ENCODE data around the gene HSPG2. TPM values are rescaled to one million over a fixed set of nuclear protein-coding genes. Genes with fewer than 3 reads are reported as not detected.

The HSPG2 gene
- total and polyA plus RNA-seq, 9 of the 15 experiments (the other 6 are each of a cell fraction or from before 2014, with no cell fraction given), result 0.14 to 160 (median 15.7) TPM

DNA sequence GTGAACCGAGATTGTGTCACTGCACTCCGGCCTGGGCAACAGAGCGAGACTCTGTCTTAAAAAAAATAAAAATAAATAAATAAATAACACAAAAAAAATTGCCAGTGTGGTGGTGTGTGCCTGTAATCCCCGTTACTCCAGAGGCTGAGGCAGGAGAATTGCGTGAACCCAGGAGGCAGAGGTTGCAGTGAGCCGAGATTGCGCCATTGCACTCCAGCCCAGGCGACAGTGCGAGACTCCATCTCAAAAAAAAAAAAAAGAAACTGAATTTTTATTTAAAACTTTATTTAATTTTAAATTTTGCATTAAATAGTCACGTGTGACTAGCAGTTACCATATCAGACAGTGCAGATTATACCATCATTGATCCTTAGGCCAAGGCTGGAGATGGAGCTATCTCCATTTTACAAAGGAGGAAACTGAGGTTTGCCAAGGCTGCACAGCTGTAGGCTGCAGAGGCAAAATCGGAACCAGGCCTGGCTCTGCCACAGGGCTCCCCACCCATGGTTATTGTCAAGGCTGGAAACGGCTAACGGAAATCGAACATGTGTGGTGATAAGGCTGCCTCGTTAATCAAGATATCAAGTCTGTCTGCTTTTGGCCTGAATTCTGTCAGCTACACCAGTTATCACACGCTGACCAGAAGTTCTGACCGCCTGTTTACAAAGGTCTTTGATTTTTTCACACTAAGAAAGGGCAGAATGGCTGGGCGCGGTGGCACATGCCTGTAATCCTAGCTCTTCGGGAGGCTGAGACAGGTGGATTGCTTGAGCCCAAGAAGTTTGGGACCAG is 20.5 kb downstream of the HSPG2 start (continued):
- TF ChIP-seq E2F6 (IDR thresholded peaks at IDR 0.05; ENCODE audit: borderline replicate concordance in 1 of 2, extremely low read depth in 1 of 2, insufficient read depth in 1 of 2, insufficient read length in 1 of 2, low read depth in 1 of 2, low read length in 1 of 2, poor library complexity in 1 of 2, severe bottlenecking in 1 of 2), result peak in 1 of 2 experiments; percentile 60
- no peak for TF ChIP-seq ZNF436 (CRISPR knock-in tag; IDR thresholded peaks at IDR 0.05)
- TF ChIP-seq, protein P1, sequence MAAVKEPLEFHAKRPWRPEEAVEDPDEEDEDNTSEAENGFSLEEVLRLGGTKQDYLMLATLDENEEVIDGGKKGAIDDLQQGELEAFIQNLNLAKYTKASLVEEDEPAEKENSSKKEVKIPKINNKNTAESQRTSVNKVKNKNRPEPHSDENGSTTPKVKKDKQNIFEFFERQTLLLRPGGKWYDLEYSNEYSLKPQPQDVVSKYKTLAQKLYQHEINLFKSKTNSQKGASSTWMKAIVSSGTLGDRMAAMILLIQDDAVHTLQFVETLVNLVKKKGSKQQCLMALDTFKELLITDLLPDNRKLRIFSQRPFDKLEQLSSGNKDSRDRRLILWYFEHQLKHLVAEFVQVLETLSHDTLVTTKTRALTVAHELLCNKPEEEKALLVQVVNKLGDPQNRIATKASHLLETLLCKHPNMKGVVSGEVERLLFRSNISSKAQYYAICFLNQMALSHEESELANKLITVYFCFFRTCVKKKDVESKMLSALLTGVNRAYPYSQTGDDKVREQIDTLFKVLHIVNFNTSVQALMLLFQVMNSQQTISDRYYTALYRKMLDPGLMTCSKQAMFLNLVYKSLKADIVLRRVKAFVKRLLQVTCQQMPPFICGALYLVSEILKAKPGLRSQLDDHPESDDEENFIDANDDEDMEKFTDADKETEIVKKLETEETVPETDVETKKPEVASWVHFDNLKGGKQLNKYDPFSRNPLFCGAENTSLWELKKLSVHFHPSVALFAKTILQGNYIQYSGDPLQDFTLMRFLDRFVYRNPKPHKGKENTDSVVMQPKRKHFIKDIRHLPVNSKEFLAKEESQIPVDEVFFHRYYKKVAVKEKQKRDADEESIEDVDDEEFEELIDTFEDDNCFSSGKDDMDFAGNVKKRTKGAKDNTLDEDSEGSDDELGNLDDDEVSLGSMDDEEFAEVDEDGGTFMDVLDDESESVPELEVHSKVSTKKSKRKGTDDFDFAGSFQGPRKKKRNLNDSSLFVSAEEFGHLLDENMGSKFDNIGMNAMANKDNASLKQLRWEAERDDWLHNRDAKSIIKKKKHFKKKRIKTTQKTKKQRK (IDR thresholded peaks at IDR 0.05; ENCODE audit: borderline replicate concordance, low read depth, low read length), result no peak
- no peak for TF ChIP-seq ZNF324 (CRISPR knock-in tag; IDR thresholded peaks at IDR 0.05)
- no peak for TF ChIP-seq ETV1 (tag; conservative IDR thresholded peaks at IDR 0.05; ENCODE audit: low read depth)
- TF ChIP-seq ZNF197 (CRISPR knock-in tag; IDR thresholded peaks at IDR 0.05; ENCODE audit: low read depth), result no peak
- TF ChIP-seq CREM (IDR thresholded peaks at IDR 0.05; ENCODE audit: low read depth), result peak; percentile 79
- no peak for TF ChIP-seq HDAC8 (tag; IDR thresholded peaks at IDR 0.05)
- TF ChIP-seq IRF2 (CRISPR knock-in tag; IDR thresholded peaks at IDR 0.05), result no peak
- peak; percentile 68; the same call in 1 of the 2 replicates for TF ChIP-seq STAT5A (IDR thresholded peaks at IDR 0.05; ENCODE audit: borderline replicate concordance, low read length)
- no peak for TF ChIP-seq ELK1 (CRISPR knock-in tag; IDR thresholded peaks at IDR 0.05)
- no peak for TF ChIP-seq STAT5B (CRISPR knock-in tag; IDR thresholded peaks at IDR 0.05)
- no peak for TF ChIP-seq ZEB2 (IDR thresholded peaks at IDR 0.05)
- TF ChIP-seq RAD21 (CRISPR knock-in tag; conservative IDR thresholded peaks at IDR 0.05 in 1 of 2, IDR thresholded peaks at IDR 0.05 in 1 of 2), result peak in 1 of 2 experiments; percentile 9; a peak in 1 of 4 replicates
- no peak for TF ChIP-seq ZNF274 (IDR thresholded peaks at IDR 0.05; ENCODE audit: borderline replicate concordance, low read depth, low read length)
- TF ChIP-seq, protein P2, sequence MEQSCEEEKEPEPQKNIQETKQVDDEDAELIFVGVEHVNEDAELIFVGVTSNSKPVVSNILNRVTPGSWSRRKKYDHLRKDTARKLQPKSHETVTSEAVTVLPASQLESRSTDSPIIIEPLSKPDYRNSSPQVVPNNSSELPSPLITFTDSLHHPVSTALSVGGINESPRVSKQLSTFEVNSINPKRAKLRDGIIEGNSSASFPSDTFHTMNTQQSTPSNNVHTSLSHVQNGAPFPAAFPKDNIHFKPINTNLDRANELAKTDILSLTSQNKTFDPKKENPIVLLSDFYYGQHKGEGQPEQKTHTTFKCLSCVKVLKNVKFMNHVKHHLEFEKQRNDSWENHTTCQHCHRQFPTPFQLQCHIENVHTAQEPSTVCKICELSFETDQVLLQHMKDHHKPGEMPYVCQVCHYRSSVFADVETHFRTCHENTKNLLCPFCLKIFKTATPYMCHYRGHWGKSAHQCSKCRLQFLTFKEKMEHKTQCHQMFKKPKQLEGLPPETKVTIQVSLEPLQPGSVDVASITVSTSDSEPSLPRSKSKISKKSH (CRISPR knock-in tag; IDR thresholded peaks at IDR 0.05), result no peak
- TF ChIP-seq MXI1 (IDR thresholded peaks at IDR 0.05; ENCODE audit: low read depth, low read length), result no peak
- TF ChIP-seq ZNF384 (IDR thresholded peaks at IDR 0.05; ENCODE audit: low read depth, low read length), result no peak
- no peak for TF ChIP-seq ZNF707 (CRISPR knock-in tag; conservative IDR thresholded peaks at IDR 0.05)
